Testis (tissue), 3 donors: ENCODE measurements around the gene TMEM238. TPM values are rescaled to one million over a fixed set of nuclear protein-coding genes. Genes with fewer than 3 reads are reported as not detected.

Experiments used
- DNase-seq: peaks from one replicate; pipeline ENCODE4 v3.0.0-alpha.2; 2019
- H3K27ac ChIP-seq, 2 donors: fragments of 200-600 bp; sonication (generic); one replicate each; pipeline ENCODE4 v1.5.1; 2019
- H3K27me3 ChIP-seq: fragments of 200-600 bp; sonication (generic); one replicate; pipeline ENCODE4 v1.5.1; 2019
- H3K36me3 ChIP-seq: fragments of 200-600 bp; sonication (generic); one replicate; pipeline ENCODE4 v1.5.1; 2017; ENCODE audit warnings: low read depth; ENCODE audit errors: missing control alignments
- H3K4me1 ChIP-seq: fragments of 200-600 bp; sonication (generic); one replicate; pipeline ENCODE4 v1.5.1; 2019
- H3K4me3 ChIP-seq, 2 donors: fragments of 200-600 bp; sonication (generic); one replicate each; pipeline ENCODE4 v1.5.1; 2017 to 2019
- H3K9me3 ChIP-seq: fragments of 200-600 bp; sonication (generic); one replicate; pipeline ENCODE4 v1.5.1; 2017
- CTCF ChIP-seq, 3 experiments: fragments of 450-650 bp in 2 of 3; fragments of 200-600 bp in 1 of 3; sonication (generic) in 1 of 3; IDR thresholded peaks; one replicate each; pipeline ENCODE4 v1.5.1; 2016 to 2019; ENCODE audit warnings: antibody characterized with exemption in 3 of 3, mild to moderate bottlenecking in 2 of 3, moderate library complexity in 1 of 3
- POLR2A ChIP-seq: fragments of 450-650 bp; IDR thresholded peaks from one replicate; pipeline ENCODE4 v1.6.1; 2017; ENCODE audit warnings: antibody characterized with exemption, mild to moderate bottlenecking, moderate library complexity
- WGBS, 2 donors: methylation state at CpG; one replicate each; pipeline ENCODE4 v1.1.5; 2018; 5-methylcytosine and 5-hydroxymethylcytosine counted together
- intact Hi-C: fragments of 100-400 bp; cut with DNase I; formaldehyde crosslinking; loops from one replicate; pipeline ENCODE4 v1.15.1; 2023; ENCODE audit warnings: low total_unique reads
- polyA plus RNA-seq: library from polyadenylated mRNA; stranded (reverse); fragments of 350-450 nt; fragmentation: Illumina TruSeq; extraction: RNeasy Lipid Tissue Mini Kit (QIAGEN cat#74804); gene quantifications from one replicate; pipeline ENCODE4 v1.2.3, GENCODE V29; 2014; ENCODE audit warnings: low read depth, low replicate concordance; ENCODE audit not compliant: insufficient read depth
- total RNA-seq, 2 donors: library from RNA; depleted of rRNA; stranded (reverse); fragments of >200 nt; gene quantifications; one replicate each; pipeline ENCODE4 v1.2.3, GENCODE V29; 2016

The TMEM238 gene
- total and polyA plus RNA-seq, 3 donors from 2014 or later: 0.91 to 6.4 (median 1.7) TPM

GRCh38 chr19:55368701-55369563, 15.2 kb downstream of the TMEM238 start:
- Histone ChIP-seq H3K9me3 (no peaks in the 10 kb centered on the region), H3K4me3 (peak overlapping the region; percentile 26 to 27), H3K27ac (no peak overlapping the region), H3K36me3 (no peaks in the 10 kb centered on the region), H3K4me1 (peaks cover 6% of the 10 kb centered on the region), H3K27me3 (no peaks in the 10 kb centered on the region)
- WGBS, 2 donors: 5 to 14% methylated on average over 6 to 51 of the region's 54 CpGs
- intact Hi-C loops: no loop called here
- no peak for DNase-seq
- TF ChIP-seq POLR2A (no peak), CTCF (IDR thresholded peaks at IDR 0.05) (no peak)

GRCh38 chr19:55368106-55368505, 16.0 kb downstream of the TMEM238 start:
- Histone ChIP-seq H3K27ac (no peak overlapping the region), H3K27me3 (no peaks in the 10 kb centered on the region), H3K4me3 (no peak overlapping the region), H3K36me3 (no peaks in the 10 kb centered on the region), H3K4me1 (peaks cover 6% of the 10 kb centered on the region), H3K9me3 (no peaks in the 10 kb centered on the region)
- intact Hi-C loops: no loop called here
- 80 to 87% methylated on average over 2 to 16 of the region's 16 CpGs for WGBS, 2 donors
- no peak for TF ChIP-seq POLR2A
- TF ChIP-seq CTCF (IDR thresholded peaks at IDR 0.05): no peak
- DNase-seq: no peak

GRCh38 chr19:55366790-55367189, 17.3 kb downstream of the TMEM238 start:
- no peak overlapping the region for H3K27ac ChIP-seq
- H3K4me1 ChIP-seq: peaks cover 6% of the 10 kb centered on the region
- 93 to 100% methylated on average over 2 to 3 of the region's 3 CpGs for WGBS, 2 donors
- H3K4me3 ChIP-seq: no peak overlapping the region
- no peaks in the 10 kb centered on the region for H3K9me3 ChIP-seq
- DNase-seq: no peak
- no peaks in the 10 kb centered on the region for H3K36me3 ChIP-seq
- TF ChIP-seq POLR2A (no peak), CTCF (IDR thresholded peaks at IDR 0.05) (no peak)
- intact Hi-C loops: no loop called here
- no peaks in the 10 kb centered on the region for H3K27me3 ChIP-seq

GRCh38 chr19:55365964-55366363, 18.1 kb downstream of the TMEM238 start:
- H3K36me3 ChIP-seq: no peaks in the 10 kb centered on the region
- H3K9me3 ChIP-seq: no peaks in the 10 kb centered on the region
- H3K4me1 ChIP-seq: peaks cover 6% of the 10 kb centered on the region
- H3K4me3 ChIP-seq: no peak overlapping the region
- no peak for DNase-seq
- H3K27me3 ChIP-seq: no peaks in the 10 kb centered on the region
- TF ChIP-seq POLR2A: no peak
- no peak for TF ChIP-seq CTCF (IDR thresholded peaks at IDR 0.05)
- 81 to 86% methylated on average over 19 of the region's 19 CpGs for WGBS, 2 donors
- no peak overlapping the region for H3K27ac ChIP-seq
- intact Hi-C loops: no loop called here

- intact Hi-C loops: no loop called here
- H3K36me3 ChIP-seq: no peaks in the 10 kb centered on the region
- H3K9me3 ChIP-seq: no peaks in the 10 kb centered on the region
- no peak overlapping the region for H3K4me3 ChIP-seq
- 87 to 97% methylated on average over 8 of the region's 8 CpGs for WGBS, 2 donors
- TF ChIP-seq POLR2A (no peak), CTCF (IDR thresholded peaks at IDR 0.05) (no peak)
- no peaks in the 10 kb centered on the region for H3K27me3 ChIP-seq
- no peak overlapping the region for H3K27ac ChIP-seq
- peaks cover 4% of the 10 kb centered on the region for H3K4me1 ChIP-seq
- no peak for DNase-seq
Measured at GRCh38 chr19:55365245-55365644, 18.8 kb downstream of the TMEM238 start.
